Muscle of leg (tissue), 11 donors: ENCODE results near the gene ODAD3. TPM values are rescaled to one million over a fixed set of nuclear protein-coding genes. Genes with fewer than 3 reads are reported as not detected.

Experiments
- DNase-seq: peaks from one replicate; pipeline ENCODE4 v3.0.0; 2013
- H3K27ac ChIP-seq: one replicate; pipeline ENCODE4 v1.5.1; 2013; ENCODE audit warnings: mild to moderate bottlenecking, low read length, control low read depth
- H3K27me3 ChIP-seq: one replicate; pipeline ENCODE4 v1.6.1; 2013; ENCODE audit warnings: low read length; ENCODE audit not compliant: control insufficient read depth, insufficient read depth
- H3K36me3 ChIP-seq: one replicate; pipeline ENCODE4 v1.6.1; 2013; ENCODE audit warnings: low read length; ENCODE audit not compliant: control insufficient read depth, insufficient read depth
- H3K4me1 ChIP-seq: one replicate; pipeline ENCODE4 v1.6.1; 2013; ENCODE audit warnings: low read length; ENCODE audit not compliant: control insufficient read depth, insufficient read depth
- H3K4me3 ChIP-seq: one replicate; pipeline ENCODE4 v1.5.1; 2013; ENCODE audit warnings: low read length, control low read depth
- H3K9me3 ChIP-seq: replicated peaks from 2 replicates; pipeline ENCODE4 v1.6.1; 2013; ENCODE audit warnings: low read depth, low read length; ENCODE audit not compliant: control insufficient read depth
- WGBS: methylation state at CpG from one replicate; pipeline ENCODE4 v1.1.5; 2013; ENCODE audit warnings: missing lambda C conversion rate; ENCODE audit not compliant: insufficient coverage; 5-methylcytosine and 5-hydroxymethylcytosine counted together
- polyA plus RNA-seq, 8 donors: library from polyadenylated mRNA; unstranded; fragments of 120-200 nt; gene quantifications; one replicate each; pipeline versions ENCODE4 v1.2.1 to v1.2.3, GENCODE V29; 2013; ENCODE audit warnings: inconsistent platforms in 1 of 8, low replicate concordance in 1 of 8; ENCODE audit not compliant: insufficient read length in 8 of 8, insufficient read depth in 1 of 8
- total RNA-seq: library from RNA; stranded (reverse); fragments of 120-200 nt; gene quantifications from one replicate; pipeline ENCODE4 v1.2.4, GENCODE V29; 2013

The ODAD3 gene
- total and polyA plus RNA-seq, 9 donors: 0.11 to 0.49 (median 0.22) TPM

DNA sequence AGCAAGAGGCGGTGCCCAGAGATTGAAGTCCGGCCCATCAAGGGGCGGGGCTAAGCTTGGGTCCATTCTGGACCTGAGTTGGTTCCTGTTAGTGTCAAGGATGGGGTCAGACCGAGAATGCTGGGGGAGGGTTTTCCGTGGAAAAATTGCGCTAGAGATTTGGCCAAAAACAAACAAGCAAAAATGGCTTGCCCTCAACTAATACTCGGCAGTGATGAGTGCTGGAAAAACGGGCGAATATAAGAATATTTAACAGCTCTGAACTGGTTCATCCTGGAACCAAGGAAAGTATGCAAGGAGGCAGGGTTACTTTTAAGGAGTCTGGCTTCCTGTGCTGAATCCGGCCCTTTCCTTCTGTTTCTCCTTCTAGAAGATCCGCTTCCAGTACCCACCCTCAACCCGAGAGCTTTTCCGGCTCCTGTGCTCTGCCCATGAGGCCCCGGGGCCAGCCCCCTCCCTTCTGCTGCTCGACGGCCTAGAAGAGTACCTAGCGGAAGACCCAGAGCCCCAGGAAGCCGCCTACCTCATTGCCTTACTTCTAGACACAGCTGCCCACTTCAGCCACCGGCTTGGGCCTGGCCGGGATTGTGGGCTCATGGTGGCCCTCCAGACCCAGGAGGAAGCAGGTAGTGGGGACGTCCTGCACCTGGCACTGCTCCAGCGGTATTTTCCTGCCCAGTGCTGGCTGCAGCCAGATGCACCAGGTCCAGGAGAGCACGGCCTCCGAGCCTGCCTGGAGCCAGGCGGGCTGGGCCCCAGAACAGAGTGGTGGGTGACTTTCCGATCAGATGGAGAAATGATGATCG, 59.6 kb downstream of the ODAD3 start:
- Histone ChIP-seq H3K4me3 (peak overlapping the region; percentile 86), H3K27ac (peak overlapping the region; percentile 94), H3K27me3 (no peaks in the 10 kb centered on the region), H3K36me3 (peaks cover 6% of the 10 kb centered on the region), H3K9me3 (no peaks in the 10 kb centered on the region), H3K4me1 (peaks cover 19% of the 10 kb centered on the region)
- 18% methylated on average over 20 of the region's 27 CpGs for whole genome bisulfite sequencing
- DNase-seq: no peak

GRCh38 chr19:11374433-11375142, 60.3 kb downstream of the ODAD3 start, which contains the start of gene SWSAP1:
SWSAP1 (plus strand) TSS chr19:11374666; CDS start chr19:11374681, 15 bp downstream.
- Histone ChIP-seq H3K27ac (peak within 1 kb of the TSS; percentile 100), H3K36me3 (peaks cover 6% of the 10 kb centered on the region), H3K9me3 (no peaks in the 10 kb centered on the region), H3K27me3 (no peaks in the 10 kb centered on the region), H3K4me1 (peaks cover 18% of the 10 kb centered on the region), H3K4me3 (peak within 1 kb of the TSS; percentile 86)
- DNase-seq: peak; percentile 100
- WGBS: under 1% methylated on average over 43 of the region's 44 CpGs

DNA sequence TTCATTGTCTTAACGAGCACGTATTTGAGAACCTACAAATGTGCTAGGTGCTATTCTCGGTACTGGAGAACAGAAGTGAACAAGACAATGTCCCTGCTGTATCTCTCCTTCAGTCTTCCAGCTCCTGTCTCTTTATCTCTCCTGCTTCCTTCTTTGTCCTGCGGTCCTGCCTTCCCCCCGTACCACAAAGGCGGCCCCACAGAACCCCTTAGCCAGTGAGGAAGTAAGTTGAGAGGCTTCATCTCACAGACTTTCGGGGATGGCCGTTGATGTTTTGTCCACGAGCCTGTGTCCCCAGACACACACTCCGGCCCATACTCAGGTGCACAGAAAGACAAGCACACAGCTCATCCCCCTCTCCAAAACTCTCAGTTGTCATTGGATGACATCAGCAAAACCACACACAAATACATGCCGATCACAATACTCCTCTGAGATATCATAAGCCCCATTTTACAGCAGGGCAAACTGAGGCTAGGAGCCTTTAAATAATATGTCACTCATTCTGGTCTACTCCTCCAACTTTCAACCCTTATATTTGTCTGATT, 61.0 kb downstream of the ODAD3 start:
- no peak for DNase-seq
- Histone ChIP-seq H3K4me3 (peak overlapping the region; percentile 86), H3K27ac (peak overlapping the region; percentile 100), H3K27me3 (no peaks in the 10 kb centered on the region), H3K4me1 (peaks cover 18% of the 10 kb centered on the region), H3K9me3 (no peaks in the 10 kb centered on the region), H3K36me3 (peaks cover 6% of the 10 kb centered on the region)
- WGBS: 37% methylated on average over 5 of the region's 11 CpGs

- no peak for DNase-seq
- WGBS: 45% methylated on average over 10 of the region's 10 CpGs
Measured at GRCh38 chr19:11373166-11373884, 61.6 kb downstream of the ODAD3 start.

GRCh38 chr19:11370744-11371143, 64.2 kb downstream of the ODAD3 start:
- Histone ChIP-seq H3K4me1 (peaks cover 13% of the 10 kb centered on the region), H3K36me3 (peaks cover 5% of the 10 kb centered on the region), H3K4me3 (no peak overlapping the region), H3K27me3 (no peaks in the 10 kb centered on the region), H3K27ac (no peak overlapping the region), H3K9me3 (no peaks in the 10 kb centered on the region)
- no peak for DNase-seq
- WGBS: 83% methylated on average over 2 of the region's 2 CpGs

More at GRCh38 chr19:11373166-11373884, 61.6 kb downstream of the ODAD3 start:
- H3K27me3 ChIP-seq: no peaks in the 10 kb centered on the region
- peaks cover 18% of the 10 kb centered on the region for H3K4me1 ChIP-seq
- H3K36me3 ChIP-seq: peaks cover 6% of the 10 kb centered on the region
- no peak overlapping the region for H3K4me3 ChIP-seq
- no peaks in the 10 kb centered on the region for H3K9me3 ChIP-seq
- no peak overlapping the region for H3K27ac ChIP-seq

Other genes with a start within 250 kb of the ODAD3 start
- gene KANK2, start 237.6 kb downstream of the ODAD3 start, total RNA-seq: 71.5 TPM
- gene KANK2, start 237.6 kb downstream of the ODAD3 start, polyA plus RNA-seq: 100 to 1,000 TPM in 7 of 8 donors, 10 to 100 TPM in 1; 88.4 to 150 (median 117) TPM
- 0.44 TPM for gene ANGPTL8, start 195.5 kb downstream of the ODAD3 start, total RNA-seq
- gene ANGPTL8, start 195.5 kb downstream of the ODAD3 start, polyA plus RNA-seq: under 1 TPM in 6 of 8 donors, not detected in 2; 0.18 to 0.53 (median 0.45) TPM
- gene DOCK6, start 172.6 kb downstream of the ODAD3 start, total RNA-seq: 23.7 TPM
- 10 to 100 TPM; 25.4 to 53.7 (median 41.9) TPM for gene DOCK6, start 172.6 kb downstream of the ODAD3 start, polyA plus RNA-seq
- gene TSPAN16, start 139.0 kb downstream of the ODAD3 start, total RNA-seq: not detected
- not detected for gene TSPAN16, start 139.0 kb downstream of the ODAD3 start, polyA plus RNA-seq
- 4.3 TPM for gene RAB3D, start 95.5 kb downstream of the ODAD3 start, total RNA-seq
- gene RAB3D, start 95.5 kb downstream of the ODAD3 start, polyA plus RNA-seq: 10 to 100 TPM in 1 of 8 donors, 1 to 10 TPM in 7; 4.1 to 10.7 (median 6.6) TPM
- gene TMEM205, start 88.9 kb downstream of the ODAD3 start, total RNA-seq: 48.2 TPM
- 10 to 100 TPM; 40.1 to 53.6 (median 45.5) TPM for gene TMEM205, start 88.9 kb downstream of the ODAD3 start, polyA plus RNA-seq
- 5.2 TPM for gene CCDC159, start 88.6 kb downstream of the ODAD3 start, total RNA-seq
- 10 to 100 TPM in 2 of 8 donors, 1 to 10 TPM in 6; 5.1 to 13.7 (median 8.3) TPM for gene CCDC159, start 88.6 kb downstream of the ODAD3 start, polyA plus RNA-seq
- 4.8 TPM for gene PLPPR2, start 79.7 kb downstream of the ODAD3 start, total RNA-seq
- 10 to 100 TPM; 11.0 to 16.7 (median 13.1) TPM for gene PLPPR2, start 79.7 kb downstream of the ODAD3 start, polyA plus RNA-seq
- 1.3 TPM for gene SWSAP1, start 60.5 kb downstream of the ODAD3 start, total RNA-seq
- gene SWSAP1, start 60.5 kb downstream of the ODAD3 start, polyA plus RNA-seq: 1 to 10 TPM; 1.4 to 1.9 (median 1.7) TPM
- gene EPOR, start 50.8 kb downstream of the ODAD3 start, total RNA-seq: 3.0 TPM
- gene EPOR, start 50.8 kb downstream of the ODAD3 start, polyA plus RNA-seq: 1 to 10 TPM; 2.4 to 5.3 (median 3.7) TPM
- 0.31 TPM for gene RGL3, start 15.8 kb downstream of the ODAD3 start, total RNA-seq
- gene RGL3, start 15.8 kb downstream of the ODAD3 start, polyA plus RNA-seq: 1 to 10 TPM in 1 of 8 donors, under 1 TPM in 7; 0.12 to 2.3 (median 0.43) TPM
- 80.5 TPM for gene PRKCSH, start 514 bp upstream of the ODAD3 start, total RNA-seq
- 100 to 1,000 TPM; 161 to 260 (median 201) TPM for gene PRKCSH, start 514 bp upstream of the ODAD3 start, polyA plus RNA-seq
- 0.09 TPM for gene ELAVL3, start 45.9 kb upstream of the ODAD3 start, total RNA-seq
- gene ELAVL3, start 45.9 kb upstream of the ODAD3 start, polyA plus RNA-seq: under 1 TPM in 6 of 8 donors, not detected in 2; 0.05 to 0.16 (median 0.10) TPM
- gene ZNF653, start 70.7 kb upstream of the ODAD3 start, total RNA-seq: 3.4 TPM
- 1 to 10 TPM; 4.4 to 8.3 (median 5.9) TPM for gene ZNF653, start 70.7 kb upstream of the ODAD3 start, polyA plus RNA-seq
- 39.6 TPM for gene ECSIT, start 94.0 kb upstream of the ODAD3 start, total RNA-seq
- 10 to 100 TPM; 41.6 to 51.4 (median 44.5) TPM for gene ECSIT, start 94.0 kb upstream of the ODAD3 start, polyA plus RNA-seq
- 72.4 TPM for gene CNN1, start 103.7 kb upstream of the ODAD3 start, total RNA-seq
- 100 to 1,000 TPM in 2 of 8 donors, 10 to 100 TPM in 6; 40.4 to 144 (median 72.4) TPM for gene CNN1, start 103.7 kb upstream of the ODAD3 start, polyA plus RNA-seq
- 32.3 TPM for gene ELOF1, start 124.1 kb upstream of the ODAD3 start, total RNA-seq
- 10 to 100 TPM; 33.5 to 43.3 (median 38.8) TPM for gene ELOF1, start 124.1 kb upstream of the ODAD3 start, polyA plus RNA-seq
- 1.8 TPM for gene ACP5, start 142.5 kb upstream of the ODAD3 start, total RNA-seq
- gene ACP5, start 142.5 kb upstream of the ODAD3 start, polyA plus RNA-seq: 1 to 10 TPM in 7 of 8 donors, under 1 TPM in 1; 0.81 to 4.9 (median 1.5) TPM
- gene ZNF627, start 162.4 kb upstream of the ODAD3 start, total RNA-seq: 20.5 TPM
- gene ZNF627, start 162.4 kb upstream of the ODAD3 start, polyA plus RNA-seq: 10 to 100 TPM; 11.1 to 16.1 (median 12.9) TPM